Activated naive CD4-positive, alpha-beta T cell treated with anti-CD3 and anti-CD28 coated beads, Interleukin-2, amount 10 ng/mL, durations not matched to agents 7 days and 5 days (primary cell): ENCODE data around the gene CD177.

Source experiments
- CTCF ChIA-PET: fragments of 350-600 bp; sonication (Branson Sonifier 250); formaldehyde crosslinking; loops from one replicate; lab custom pipeline; 2021; ENCODE audit warnings: antibody characterized with exemption; lab: Charles Lee
- DNase-seq: peaks from one replicate; pipeline ENCODE4 v3.0.0-alpha.2; 2020
- H3K27ac Mint-ChIP-seq: one replicate; pipeline ENCODE4 v1.8.0; 2021; ENCODE audit warnings: mild to moderate bottlenecking, moderate library complexity, mixed read lengths
- H3K27me3 Mint-ChIP-seq: one replicate; pipeline ENCODE4 v1.8.0; 2021; ENCODE audit warnings: mild to moderate bottlenecking, mixed read lengths
- H3K36me3 Mint-ChIP-seq: one replicate; pipeline ENCODE4 v1.8.0; 2021; ENCODE audit warnings: mixed read lengths
- H3K4me1 Mint-ChIP-seq: one replicate; pipeline ENCODE4 v1.8.0; 2021; ENCODE audit warnings: mixed read lengths
- H3K4me3 Mint-ChIP-seq: one replicate; pipeline ENCODE4 v1.8.0; 2021; ENCODE audit warnings: mild to moderate bottlenecking, moderate library complexity, mixed read lengths
- H3K9me3 Mint-ChIP-seq: one replicate; pipeline ENCODE4 v1.8.0; 2021; ENCODE audit warnings: mixed read lengths

Gene CD177, protein sequence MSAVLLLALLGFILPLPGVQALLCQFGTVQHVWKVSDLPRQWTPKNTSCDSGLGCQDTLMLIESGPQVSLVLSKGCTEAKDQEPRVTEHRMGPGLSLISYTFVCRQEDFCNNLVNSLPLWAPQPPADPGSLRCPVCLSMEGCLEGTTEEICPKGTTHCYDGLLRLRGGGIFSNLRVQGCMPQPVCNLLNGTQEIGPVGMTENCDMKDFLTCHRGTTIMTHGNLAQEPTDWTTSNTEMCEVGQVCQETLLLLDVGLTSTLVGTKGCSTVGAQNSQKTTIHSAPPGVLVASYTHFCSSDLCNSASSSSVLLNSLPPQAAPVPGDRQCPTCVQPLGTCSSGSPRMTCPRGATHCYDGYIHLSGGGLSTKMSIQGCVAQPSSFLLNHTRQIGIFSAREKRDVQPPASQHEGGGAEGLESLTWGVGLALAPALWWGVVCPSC

DNA sequence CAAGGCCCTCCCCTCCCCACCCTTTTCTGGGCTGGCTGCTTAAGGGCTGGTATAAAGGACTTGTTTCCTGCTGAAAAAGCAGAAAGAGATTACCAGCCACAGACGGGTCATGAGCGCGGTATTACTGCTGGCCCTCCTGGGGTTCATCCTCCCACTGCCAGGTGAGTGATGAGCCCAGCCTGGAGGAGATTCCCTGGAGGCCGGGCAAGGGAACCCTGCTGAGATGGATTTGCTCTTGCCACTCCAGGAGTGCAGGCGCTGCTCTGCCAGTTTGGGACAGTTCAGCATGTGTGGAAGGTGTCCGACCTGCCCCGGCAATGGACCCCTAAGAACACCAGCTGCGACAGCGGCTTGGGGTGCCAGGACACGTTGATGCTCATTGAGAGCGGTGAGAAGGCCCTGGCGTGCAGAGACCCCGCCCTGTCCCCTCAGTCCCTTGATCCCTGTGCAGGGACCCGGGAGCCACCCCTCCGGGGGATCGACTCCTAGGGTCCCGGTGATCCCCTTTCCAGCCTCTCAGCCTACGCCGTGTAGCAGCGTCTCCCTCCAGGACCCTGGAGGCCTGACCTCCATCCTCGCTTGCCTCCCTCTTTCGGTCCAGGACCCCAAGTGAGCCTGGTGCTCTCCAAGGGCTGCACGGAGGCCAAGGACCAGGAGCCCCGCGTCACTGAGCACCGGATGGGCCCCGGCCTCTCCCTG is at the start of gene CD177:
Gene CD177 (plus strand): TSS at position 81 of the 699 bp plus-strand sequence. CDS start 29 bp downstream, at position 110.
- no peaks in the 10 kb centered on the region for H3K36me3 Mint-ChIP-seq
- no peaks in the 10 kb centered on the region for H3K4me1 Mint-ChIP-seq
- no peak for DNase-seq
- H3K4me3 Mint-ChIP-seq: no peak within 1 kb of the TSS
- CTCF ChIA-PET: no interaction called here
- no peak within 1 kb of the TSS for H3K27ac Mint-ChIP-seq
- H3K9me3 Mint-ChIP-seq: no peaks in the 10 kb centered on the region
- peaks cover 24% of the 10 kb centered on the region for H3K27me3 Mint-ChIP-seq

DNA sequence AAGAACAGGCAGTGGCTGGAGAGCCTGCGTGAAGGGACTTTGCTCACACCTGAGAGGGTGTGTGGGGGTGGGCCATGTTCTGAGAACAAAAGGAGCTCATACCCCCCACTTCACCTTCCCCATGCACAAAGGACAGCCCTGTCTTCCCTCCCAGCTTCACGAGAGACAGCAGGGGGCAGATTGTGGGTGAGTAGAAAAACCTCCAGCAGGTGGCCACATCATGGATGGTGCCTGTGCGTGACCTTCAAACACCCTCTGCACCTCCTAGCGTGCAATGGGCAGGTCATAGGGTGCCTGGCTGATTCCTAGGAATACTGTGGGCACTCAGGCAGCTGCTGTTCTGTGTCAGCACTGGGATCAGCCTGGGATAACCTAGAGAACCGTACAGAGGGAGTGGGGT is 47.8 kb upstream of the CD177 start:
- H3K27me3 Mint-ChIP-seq: peaks cover 5% of the 10 kb centered on the region
- peak; percentile 23 for DNase-seq
- CTCF ChIA-PET: no interaction called here

DNA sequence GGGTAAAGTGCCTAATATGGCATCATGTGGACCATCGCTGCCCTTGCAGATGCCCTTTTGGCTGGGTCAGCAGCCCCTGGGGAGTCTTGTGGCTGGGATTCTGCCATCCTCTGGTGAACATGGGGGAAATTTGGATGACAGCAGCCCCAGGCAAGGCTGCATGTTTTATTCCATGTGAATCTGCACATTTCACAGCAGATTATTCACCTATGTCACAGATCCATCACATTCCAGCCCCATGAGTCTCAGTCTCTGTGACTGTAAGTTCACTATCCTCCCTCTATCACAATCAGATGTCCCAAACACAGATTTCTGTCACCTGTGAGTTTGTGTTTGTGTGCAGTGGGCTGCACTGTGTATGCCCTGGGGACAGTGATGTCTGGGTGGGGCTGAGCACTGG is 47.4 kb upstream of the CD177 start:
- Mint-ChIP-seq H3K27me3 (peaks cover 5% of the 10 kb centered on the region), H3K4me1 (no peaks in the 10 kb centered on the region)
- CTCF ChIA-PET: no interaction called here

More for the DNA sequence above, 47.8 kb upstream of the CD177 start:
- H3K27ac Mint-ChIP-seq: no peak overlapping the region
- no peaks in the 10 kb centered on the region for H3K9me3 Mint-ChIP-seq
- H3K36me3 Mint-ChIP-seq: no peaks in the 10 kb centered on the region
- H3K4me3 Mint-ChIP-seq: no peak overlapping the region
- no peaks in the 10 kb centered on the region for H3K4me1 Mint-ChIP-seq

DNA sequence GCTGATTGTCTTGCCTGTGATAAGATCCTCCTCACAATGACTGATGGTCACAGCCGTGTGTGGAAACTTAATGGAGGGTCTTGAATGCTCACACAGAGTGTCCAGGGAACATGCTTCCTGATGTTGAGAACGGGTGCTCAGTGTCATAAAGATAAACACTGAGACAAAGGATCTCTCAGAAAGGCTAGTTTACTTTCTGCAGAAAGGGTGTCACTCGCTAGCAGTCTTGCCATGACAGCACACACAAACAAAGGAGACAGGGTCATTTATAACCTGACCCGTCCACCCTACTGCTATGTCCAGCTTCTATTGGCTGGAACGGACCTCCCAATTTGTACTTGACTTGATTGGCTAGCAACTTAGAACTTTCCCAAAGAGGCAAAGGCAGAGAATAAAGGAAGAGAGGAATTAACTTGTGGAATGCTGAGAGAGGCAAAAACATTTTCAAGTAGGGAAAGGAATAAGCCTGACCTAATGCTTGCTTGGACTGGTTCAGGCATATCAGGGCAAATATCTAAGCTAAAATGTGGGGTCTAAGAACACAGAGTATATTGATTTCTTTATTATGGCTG is 45.2 kb upstream of the CD177 start:
- peaks cover 5% of the 10 kb centered on the region for H3K27me3 Mint-ChIP-seq
- H3K4me1 Mint-ChIP-seq: no peaks in the 10 kb centered on the region
- no peaks in the 10 kb centered on the region for H3K9me3 Mint-ChIP-seq
- no peaks in the 10 kb centered on the region for H3K36me3 Mint-ChIP-seq
- H3K4me3 Mint-ChIP-seq: no peak overlapping the region
- CTCF ChIA-PET: interaction anchor here (0.8 kb wide), 1 partner anchor 36 kb away, joined by 3 read pairs; no protein-coding TSS in a partner anchor
- H3K27ac Mint-ChIP-seq: no peak overlapping the region
- DNase-seq: no peak

More for the DNA sequence above, 47.4 kb upstream of the CD177 start:
- no peak overlapping the region for H3K27ac Mint-ChIP-seq
- DNase-seq: no peak
- no peaks in the 10 kb centered on the region for H3K9me3 Mint-ChIP-seq
- no peaks in the 10 kb centered on the region for H3K36me3 Mint-ChIP-seq
- no peak overlapping the region for H3K4me3 Mint-ChIP-seq

- no peaks in the 10 kb centered on the region for H3K36me3 Mint-ChIP-seq
- no peaks in the 10 kb centered on the region for H3K9me3 Mint-ChIP-seq
- H3K27me3 Mint-ChIP-seq: peaks cover 5% of the 10 kb centered on the region
- no peak overlapping the region for H3K27ac Mint-ChIP-seq
- no peak overlapping the region for H3K4me3 Mint-ChIP-seq
- CTCF ChIA-PET: no interaction called here
- DNase-seq: no peak
- H3K4me1 Mint-ChIP-seq: no peaks in the 10 kb centered on the region
Measured at GRCh38 chr19:43309466-43309865, 44.0 kb upstream of the CD177 start.

GRCh38 chr19:43310221-43310620 is 43.3 kb upstream of the CD177 start:
- H3K36me3 Mint-ChIP-seq: no peaks in the 10 kb centered on the region
- H3K27ac Mint-ChIP-seq: no peak overlapping the region
- CTCF ChIA-PET: no interaction called here
- peaks cover 5% of the 10 kb centered on the region for H3K27me3 Mint-ChIP-seq
- H3K4me1 Mint-ChIP-seq: no peaks in the 10 kb centered on the region
- DNase-seq: no peak
- no peaks in the 10 kb centered on the region for H3K9me3 Mint-ChIP-seq
- no peak overlapping the region for H3K4me3 Mint-ChIP-seq

GRCh38 chr19:43311256-43311655 is 42.2 kb upstream of the CD177 start:
- no peaks in the 10 kb centered on the region for H3K36me3 Mint-ChIP-seq
- H3K4me3 Mint-ChIP-seq: no peak overlapping the region
- DNase-seq: no peak
- H3K9me3 Mint-ChIP-seq: no peaks in the 10 kb centered on the region
- CTCF ChIA-PET: no interaction called here
- H3K27ac Mint-ChIP-seq: no peak overlapping the region
- H3K4me1 Mint-ChIP-seq: no peaks in the 10 kb centered on the region
- peaks cover 5% of the 10 kb centered on the region for H3K27me3 Mint-ChIP-seq

- Mint-ChIP-seq H3K27ac (no peak overlapping the region), H3K4me1 (no peaks in the 10 kb centered on the region), H3K9me3 (no peaks in the 10 kb centered on the region), H3K4me3 (no peak overlapping the region), H3K36me3 (no peaks in the 10 kb centered on the region), H3K27me3 (peaks cover 5% of the 10 kb centered on the region)
- CTCF ChIA-PET: no interaction called here
- no peak for DNase-seq
Measured at GRCh38 chr19:43311706-43312105, 41.8 kb upstream of the CD177 start.

GRCh38 chr19:43313711-43314495 is 39.6 kb upstream of the CD177 start:
- H3K4me1 Mint-ChIP-seq: no peaks in the 10 kb centered on the region
- DNase-seq: no peak
- no peak overlapping the region for H3K4me3 Mint-ChIP-seq
- no peaks in the 10 kb centered on the region for H3K27me3 Mint-ChIP-seq
- H3K27ac Mint-ChIP-seq: no peak overlapping the region
- no peaks in the 10 kb centered on the region for H3K36me3 Mint-ChIP-seq
- no peaks in the 10 kb centered on the region for H3K9me3 Mint-ChIP-seq
- CTCF ChIA-PET: no interaction called here

GRCh38 chr19:43315851-43316250 is 37.6 kb upstream of the CD177 start:
- Mint-ChIP-seq H3K27ac (no peak overlapping the region), H3K4me1 (no peaks in the 10 kb centered on the region), H3K4me3 (no peak overlapping the region), H3K27me3 (no peaks in the 10 kb centered on the region), H3K9me3 (no peaks in the 10 kb centered on the region), H3K36me3 (no peaks in the 10 kb centered on the region)
- CTCF ChIA-PET: no interaction called here
- DNase-seq: no peak

DNA sequence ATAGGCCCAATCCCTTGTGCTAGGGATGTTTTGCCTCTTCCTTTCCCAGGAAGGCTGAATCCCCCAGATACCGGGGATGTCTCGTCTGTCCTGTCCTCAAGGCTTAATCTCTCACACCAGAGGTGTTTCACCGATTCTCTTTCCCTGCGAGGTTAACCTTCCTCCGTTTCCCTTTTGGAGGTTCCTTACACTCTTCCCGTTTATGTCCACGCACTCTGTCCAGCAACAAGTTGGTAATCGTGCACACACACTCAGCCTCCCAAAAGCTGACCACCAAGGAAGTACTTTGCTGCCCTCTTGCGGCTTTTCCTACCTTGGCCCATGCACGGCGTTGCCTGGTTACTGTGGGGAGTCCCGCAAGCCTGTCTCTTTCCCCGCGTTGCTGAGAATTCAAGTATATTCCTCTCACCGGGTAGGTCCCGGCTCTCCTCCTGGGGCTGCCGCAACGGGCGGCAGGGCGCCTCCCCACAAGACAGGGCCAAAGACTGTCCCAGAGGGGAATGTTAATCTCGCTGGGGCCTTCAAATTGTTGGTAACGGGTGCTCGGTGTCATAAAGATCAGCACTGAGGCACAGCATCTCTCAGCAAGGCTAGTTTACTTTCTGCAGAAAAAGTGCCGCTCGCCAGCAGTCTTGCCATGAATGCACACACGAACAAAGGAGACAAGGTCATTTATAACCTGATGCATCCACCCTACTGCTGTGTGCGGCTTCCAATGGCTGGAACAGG is 36.7 kb upstream of the CD177 start:
- Mint-ChIP-seq H3K9me3 (no peaks in the 10 kb centered on the region), H3K36me3 (no peaks in the 10 kb centered on the region), H3K4me3 (no peak overlapping the region), H3K4me1 (no peaks in the 10 kb centered on the region), H3K27ac (no peak overlapping the region), H3K27me3 (no peaks in the 10 kb centered on the region)
- no peak for DNase-seq
- CTCF ChIA-PET: no interaction called here

- Mint-ChIP-seq H3K4me1 (no peaks in the 10 kb centered on the region), H3K27ac (no peak overlapping the region), H3K27me3 (no peaks in the 10 kb centered on the region), H3K4me3 (no peak overlapping the region), H3K36me3 (no peaks in the 10 kb centered on the region), H3K9me3 (no peaks in the 10 kb centered on the region)
- CTCF ChIA-PET: no interaction called here
- DNase-seq: no peak
Measured at GRCh38 chr19:43318203-43318602, 35.3 kb upstream of the CD177 start.

GRCh38 chr19:43318796-43319314 is 34.6 kb upstream of the CD177 start:
- H3K27ac Mint-ChIP-seq: no peak overlapping the region
- H3K4me1 Mint-ChIP-seq: no peaks in the 10 kb centered on the region
- no peaks in the 10 kb centered on the region for H3K27me3 Mint-ChIP-seq
- DNase-seq: no peak
- no peaks in the 10 kb centered on the region for H3K9me3 Mint-ChIP-seq
- H3K36me3 Mint-ChIP-seq: no peaks in the 10 kb centered on the region
- CTCF ChIA-PET: no interaction called here
- no peak overlapping the region for H3K4me3 Mint-ChIP-seq
